ENCODE results near the gene SLC37A1.

SLC37A1 gene

DNA sequence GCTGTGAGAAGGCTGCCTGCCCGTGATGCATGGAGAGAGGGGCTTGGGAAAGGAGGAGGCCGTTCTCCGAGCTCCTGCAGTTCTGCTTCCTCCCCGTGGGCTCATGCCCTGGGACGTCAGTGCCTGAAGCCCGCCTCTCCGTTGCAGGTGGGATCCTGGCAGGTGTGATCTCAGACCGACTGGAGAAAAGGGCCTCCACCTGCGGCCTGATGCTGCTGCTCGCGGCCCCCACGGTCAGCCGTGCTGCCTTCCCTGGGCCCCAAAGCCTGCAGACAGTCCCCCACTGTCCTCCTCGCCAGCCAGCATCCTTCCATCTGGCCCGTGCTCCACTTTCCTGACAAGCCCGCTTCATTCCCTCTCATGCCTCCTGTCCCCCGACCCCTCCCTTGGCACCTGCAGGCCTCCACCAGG is 50.9 kb downstream of the SLC37A1 start:
- DNase-seq, result no peak

- no peak for DNase-seq
Measured at GRCh38 chr21:42565206-42565810, 51.7 kb downstream of the SLC37A1 start.

DNA sequence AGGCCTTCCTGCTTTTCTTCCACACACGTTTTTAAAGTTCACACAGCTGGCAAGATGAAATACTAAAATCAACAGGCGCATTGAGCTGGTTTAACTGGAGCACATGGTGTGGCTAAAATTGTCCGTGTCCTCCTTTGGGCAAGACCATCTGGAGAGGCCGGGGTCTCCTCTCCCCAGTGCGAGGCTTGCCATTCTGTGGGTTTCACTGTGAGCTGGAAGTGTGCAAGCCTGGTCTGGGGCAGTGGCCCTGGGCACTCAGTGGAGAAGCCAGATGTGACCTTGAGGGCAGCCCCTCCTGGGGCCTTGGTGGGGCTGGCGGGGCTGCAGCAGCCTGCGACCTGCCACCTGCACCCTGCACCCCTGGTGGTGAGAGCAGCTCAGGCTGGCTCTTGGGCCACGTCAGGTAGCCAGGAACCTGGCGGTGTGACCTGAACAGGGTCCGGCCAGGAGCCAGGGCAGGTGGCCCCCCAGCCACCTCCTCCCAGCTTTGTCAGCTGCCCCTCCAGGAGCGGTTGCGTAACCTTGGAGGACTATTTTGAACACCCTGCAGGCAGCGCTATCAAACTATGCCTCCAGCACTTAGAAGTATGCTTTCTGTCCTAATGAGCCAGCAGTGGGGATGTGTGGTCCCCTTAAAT is 52.4 kb downstream of the SLC37A1 start:
- no peak for DNase-seq

DNA sequence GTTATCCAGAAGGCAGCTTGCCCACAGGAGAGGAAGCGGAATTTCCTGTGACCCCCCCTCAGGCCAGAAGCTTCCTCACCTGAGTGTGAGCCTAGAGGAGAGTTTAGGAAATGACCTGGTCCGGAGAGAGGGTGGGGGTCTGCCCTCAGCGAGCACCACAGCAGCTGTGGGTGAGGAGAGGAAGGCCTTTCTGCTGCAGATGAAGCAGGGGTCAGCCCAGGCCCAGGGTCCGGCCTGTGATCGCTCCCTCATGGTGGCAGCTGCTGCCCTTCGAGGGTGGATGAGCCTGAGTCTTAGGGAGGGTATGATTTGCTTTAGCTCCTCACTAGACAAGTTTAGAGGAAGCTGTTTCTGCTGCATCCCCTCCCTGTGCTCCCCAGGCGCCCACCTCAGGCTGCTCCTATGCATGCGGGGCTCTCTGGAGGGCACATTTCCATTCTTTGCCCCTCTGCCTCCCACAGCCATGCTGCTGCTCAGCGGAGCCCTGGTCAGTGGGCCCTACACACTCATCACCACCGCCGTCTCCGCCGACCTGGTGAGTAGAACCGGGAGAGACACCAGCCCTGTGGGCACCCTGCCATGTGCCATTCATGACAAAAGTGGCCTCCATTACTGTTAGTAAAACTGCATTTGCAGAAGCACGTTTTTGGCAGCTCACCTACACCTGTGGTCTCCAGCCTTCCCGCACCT is 53.0 kb downstream of the SLC37A1 start:
- DNase-seq, result peak; percentile 87

DNA sequence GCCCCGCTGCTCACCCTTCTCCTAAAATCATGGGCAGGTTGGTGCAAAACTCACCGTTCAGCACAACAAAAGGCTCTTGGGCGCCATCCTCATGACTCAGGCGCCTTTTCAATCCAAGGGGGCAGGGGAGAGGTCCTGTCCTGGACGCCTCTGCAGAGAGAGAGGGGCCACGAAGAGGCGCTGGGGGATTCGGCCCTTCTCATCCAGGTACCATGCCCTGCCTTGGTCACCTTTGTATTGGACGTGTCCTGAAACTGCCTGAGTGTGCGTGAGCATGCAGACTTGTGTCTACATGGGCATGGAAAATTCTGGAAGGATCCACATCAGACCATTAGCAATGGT is 53.5 kb downstream of the SLC37A1 start:
- no peak for DNase-seq

DNA sequence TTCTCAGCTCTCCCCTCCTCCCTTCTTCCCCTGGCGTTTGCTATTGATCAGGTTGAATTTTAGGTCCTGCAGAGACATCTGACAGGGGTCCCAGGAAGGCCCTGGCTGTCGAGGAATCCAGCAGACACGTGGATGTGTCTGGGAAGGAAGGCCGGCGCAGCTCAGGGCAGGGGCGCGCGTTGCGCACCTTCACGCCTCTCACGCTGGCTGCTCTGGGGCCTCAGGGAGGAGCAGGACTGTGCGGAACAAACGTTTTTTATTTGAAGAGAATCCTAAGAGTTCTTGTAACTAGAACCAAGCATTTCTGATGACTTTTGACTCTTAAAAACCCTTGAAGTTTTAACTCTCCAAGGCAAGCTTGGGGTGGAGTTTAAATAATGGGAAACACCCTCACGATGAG is 54.2 kb downstream of the SLC37A1 start:
- DNase-seq, result no peak

DNA sequence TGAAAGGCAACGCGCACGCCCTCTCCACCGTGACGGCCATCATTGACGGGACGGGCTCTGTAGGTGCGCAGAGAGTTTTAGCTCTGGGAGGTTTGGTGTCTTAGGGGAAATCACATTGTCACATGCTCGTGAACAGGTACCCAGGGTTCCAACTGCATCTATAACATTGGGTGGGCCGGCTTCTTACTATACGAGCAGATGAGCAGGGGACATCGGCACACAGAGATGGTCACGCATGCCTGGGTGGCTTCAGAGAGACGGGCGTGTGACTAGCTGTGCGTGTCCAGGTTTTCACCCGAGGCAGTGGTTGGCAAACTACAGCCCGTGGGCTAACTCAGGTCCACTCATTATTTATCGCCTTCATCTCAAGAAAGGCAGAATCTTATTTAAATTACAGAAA is 54.7 kb downstream of the SLC37A1 start:
- no peak for DNase-seq

GRCh38 chr21:42568866-42569731 is 55.4 kb downstream of the SLC37A1 start:
- DNase-seq, result peak; percentile 88

DNA sequence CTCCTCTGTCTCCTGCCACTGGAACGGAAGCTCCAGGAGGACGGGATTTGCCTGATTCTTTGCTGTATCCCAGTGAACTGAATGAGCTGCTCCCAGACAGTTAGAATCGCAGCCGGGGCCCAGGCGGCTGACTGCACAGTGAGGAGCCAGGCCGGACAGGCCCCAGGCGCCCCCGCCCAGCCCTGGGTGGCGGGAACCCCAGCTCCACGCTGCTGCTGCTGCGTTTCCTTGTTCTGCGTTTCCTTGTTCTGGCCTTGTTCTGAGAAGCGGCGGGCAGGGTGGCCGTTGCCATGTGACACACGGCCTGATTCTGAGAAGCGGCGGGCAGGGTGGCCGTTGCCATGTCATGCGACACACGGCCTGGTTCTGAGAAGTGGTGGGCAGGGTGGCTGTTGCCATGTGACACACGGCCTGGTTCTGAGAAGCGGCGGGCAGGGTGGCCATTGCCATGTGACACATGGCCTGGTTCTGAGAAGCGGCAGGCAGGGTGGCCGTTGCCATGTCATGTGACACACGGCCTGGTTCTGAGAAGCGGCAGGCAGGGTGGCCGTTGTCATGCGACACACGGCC is 56.2 kb downstream of the SLC37A1 start:
- DNase-seq, result no peak

GRCh38 chr21:42570362-42570761 is 56.7 kb downstream of the SLC37A1 start:
- DNase-seq, result no peak

DNA sequence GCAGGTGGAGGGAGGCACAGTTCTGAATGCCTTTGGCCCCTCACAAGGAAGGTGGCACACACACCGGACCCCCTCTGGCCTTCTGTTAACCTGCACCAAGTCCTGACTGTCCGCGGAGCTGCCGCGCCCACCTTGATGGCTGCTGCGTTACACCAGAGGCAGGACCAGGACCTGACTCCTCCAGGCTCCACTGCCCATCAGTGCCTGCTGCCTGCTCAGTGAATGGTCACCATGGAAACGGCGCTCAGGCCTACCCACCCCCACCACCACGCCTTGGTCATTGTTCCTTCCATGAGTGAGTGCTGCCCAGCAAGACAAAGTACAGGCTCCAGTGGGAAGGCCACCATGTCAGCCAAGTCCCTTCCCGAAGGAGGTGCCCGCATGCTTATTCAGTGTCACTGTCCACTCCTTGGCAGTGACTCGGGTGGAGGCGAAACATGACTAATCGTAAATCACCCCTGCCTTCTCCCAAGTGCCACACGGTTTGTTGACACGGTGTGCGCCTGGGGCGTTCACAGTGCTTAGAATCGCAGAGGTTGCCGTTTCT is 57.3 kb downstream of the SLC37A1 start:
- peak; percentile 66 for DNase-seq

DNA sequence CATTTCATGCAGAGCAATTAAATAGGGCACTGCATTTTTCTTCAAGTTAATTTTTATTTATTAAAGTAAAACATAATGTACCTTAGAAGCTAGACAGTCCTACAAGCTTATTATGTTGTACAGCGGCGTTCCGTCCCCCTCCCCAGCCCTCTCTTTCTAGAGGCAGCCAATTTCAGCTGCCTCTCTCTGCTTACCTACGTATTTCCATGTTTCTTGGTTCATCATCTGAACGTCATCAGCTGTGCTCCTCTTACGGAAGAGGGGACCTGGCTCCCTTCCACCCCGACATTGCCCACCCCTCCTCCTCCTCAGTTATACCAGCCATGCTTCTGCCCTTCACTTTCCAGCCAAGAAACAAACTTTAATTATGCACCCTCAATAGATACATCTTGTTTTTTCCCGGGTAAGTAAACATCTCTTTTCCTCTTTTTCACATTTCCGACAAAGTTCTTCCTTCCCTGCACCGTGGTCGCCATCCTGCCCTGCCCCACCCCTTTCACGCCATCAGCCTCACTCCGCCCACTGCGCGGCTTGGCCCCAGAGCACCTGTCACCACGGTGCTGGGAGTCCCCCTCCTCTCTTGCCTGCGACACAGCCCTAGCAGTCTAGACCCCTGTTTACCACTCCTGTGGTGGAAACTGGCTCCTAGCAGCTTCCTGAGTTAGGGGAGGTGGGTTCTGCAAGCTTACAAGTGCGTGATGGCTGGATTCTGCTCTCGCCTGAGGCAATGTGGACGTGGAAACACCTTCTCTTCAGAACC is 57.9 kb downstream of the SLC37A1 start:
- peak; percentile 56 for DNase-seq

DNA sequence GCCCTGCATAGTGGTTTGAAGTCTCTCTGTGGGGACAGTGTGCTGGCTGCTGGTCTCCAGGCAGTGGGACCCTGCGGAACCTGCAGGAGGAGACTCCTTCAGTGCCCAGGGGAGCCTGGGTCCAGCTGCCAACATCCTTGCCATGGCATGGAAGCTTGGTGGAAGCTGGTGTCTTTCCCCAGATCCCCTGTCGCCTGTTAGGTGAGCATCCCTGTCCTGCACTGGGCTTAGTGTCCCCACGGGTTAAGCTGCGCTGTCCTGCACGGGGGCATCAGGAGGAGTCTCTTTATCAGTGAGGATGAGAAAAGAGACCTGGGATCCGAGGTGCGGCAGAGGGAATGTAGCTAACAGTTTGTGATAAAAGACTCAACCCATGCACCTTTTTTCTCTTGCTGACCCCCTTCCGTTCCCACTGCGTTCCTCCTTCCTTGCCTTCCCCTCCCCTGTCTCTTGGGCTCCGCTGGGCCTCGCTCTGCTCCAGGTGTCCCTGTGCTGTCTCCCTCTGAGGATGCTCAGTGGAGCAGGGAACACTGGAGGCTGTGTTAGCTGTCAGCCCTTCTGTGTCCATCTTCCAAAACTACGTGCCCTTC is 59.3 kb downstream of the SLC37A1 start:
- no peak for DNase-seq

DNA sequence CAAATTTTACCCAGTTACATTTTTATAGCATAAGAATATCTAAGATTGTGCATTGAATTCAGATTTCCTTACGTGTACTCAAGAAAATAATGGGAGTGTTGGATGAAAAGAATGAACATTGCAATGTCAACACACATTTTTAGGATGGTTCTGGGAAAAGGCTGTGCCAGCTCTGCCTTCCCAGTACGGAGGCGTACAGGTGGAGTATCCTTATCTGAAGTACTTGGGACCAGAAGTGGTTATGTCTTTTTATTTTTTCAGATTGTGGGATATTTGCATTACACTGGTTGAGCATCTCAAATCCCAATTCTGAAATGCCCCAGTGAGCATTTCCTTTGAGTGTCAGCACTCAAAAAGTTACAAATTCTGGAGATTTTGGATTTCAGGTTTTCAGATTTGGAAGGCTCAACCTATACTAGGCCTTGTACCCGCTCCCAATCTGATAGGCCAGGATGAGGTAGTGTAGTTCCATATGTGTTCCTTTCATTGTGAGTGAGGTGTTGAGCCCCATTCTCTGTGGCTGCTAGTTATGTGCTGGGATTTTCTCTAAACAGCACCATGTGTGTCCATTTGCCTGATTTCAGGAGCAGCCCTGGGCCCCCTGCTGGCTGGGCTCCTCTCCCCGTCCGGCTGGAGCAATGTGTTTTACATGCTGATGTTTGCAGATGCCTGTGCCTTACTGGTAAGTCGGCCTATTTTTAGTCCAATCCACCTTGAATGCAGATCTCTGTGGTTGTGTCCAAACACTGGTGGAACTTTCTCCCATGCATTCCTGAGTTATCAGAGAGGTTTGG is 60.8 kb downstream of the SLC37A1 start:
- DNase-seq, result no peak

DNA sequence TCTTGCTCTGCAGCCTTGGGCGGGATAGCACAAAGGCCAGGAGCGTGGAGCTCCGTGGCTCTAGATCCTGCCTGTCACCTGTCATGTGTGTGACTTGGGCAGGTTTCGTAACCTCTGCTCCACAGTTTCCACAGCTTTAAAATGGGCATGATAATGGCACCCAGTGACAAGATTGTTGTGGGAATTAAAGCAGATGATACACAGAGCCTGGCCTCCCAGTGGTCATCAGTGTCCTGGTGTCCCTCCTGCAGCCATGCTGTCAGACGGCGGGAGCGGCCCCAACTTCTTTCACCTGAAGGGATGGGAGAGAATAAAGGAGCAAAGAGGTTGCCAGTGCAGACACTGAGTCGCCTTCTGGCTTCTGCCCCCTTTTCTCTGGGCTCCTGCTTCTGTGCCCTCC is 61.5 kb downstream of the SLC37A1 start:
- DNase-seq, result no peak

DNA sequence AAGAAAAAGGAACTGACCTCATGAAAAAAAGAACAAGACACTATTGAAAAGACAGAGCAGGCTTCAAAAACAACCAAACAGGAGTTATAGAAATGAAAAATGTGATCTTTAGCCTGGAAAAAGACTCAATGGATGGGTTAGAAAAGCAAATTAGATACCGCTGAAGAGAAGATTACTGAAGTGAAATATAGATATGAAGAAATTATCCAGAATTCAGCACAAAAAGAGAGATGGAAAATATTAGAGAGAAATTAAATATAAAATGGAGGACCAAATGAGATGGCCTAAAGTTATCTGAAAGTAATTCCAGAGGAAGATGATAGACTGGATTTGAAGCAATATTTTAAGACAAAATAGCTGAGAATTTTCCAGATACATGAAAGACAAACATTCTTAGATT is 63.0 kb downstream of the SLC37A1 start:
- DNase-seq, result no peak

- DNase-seq, result no peak
Measured at GRCh38 chr21:42578034-42578433, 64.4 kb downstream of the SLC37A1 start.

- DNase-seq, result no peak
Measured at GRCh38 chr21:42578761-42579415, 65.2 kb downstream of the SLC37A1 start.

GRCh38 chr21:42579456-42580075 is 65.9 kb downstream of the SLC37A1 start:
- DNase-seq, result no peak

Data from NCI-H1105 treated with DMSO at 0.1 percent for 48 hours (cell line).